PC-3 (cell line): Measurements from ENCODE around the gene BFSP1.

ENCODE experiments used
- CTCF ChIP-seq: fragments of 300-600 bp; sonication (generic); conservative IDR thresholded peaks from 2 replicates; pipeline ENCODE4 v1.5.1; 2017; ENCODE audit warnings: antibody characterized with exemption, low read depth, mild to moderate bottlenecking, low read length
- EZH2phosphoT487 ChIP-seq: fragments of 300-600 bp; sonication (generic); IDR thresholded peaks from 2 replicates; pipeline ENCODE4 v1.6.1; 2018; ENCODE audit warnings: mild to moderate bottlenecking, antibody characterized with exemption, low read length, borderline replicate concordance

GRCh38 chr20:17513939-17514338, 17.2 kb downstream of the BFSP1 start:
- TF ChIP-seq CTCF (no peak), EZH2phosphoT487 (no peak)
